Natural killer cell treated with Interleukin-12 subunit alpha and Interleukin-12 subunit beta and Interleukin-15 and Interleukin-18, amount 100 ng/mL, for 72 hours (primary cell): ENCODE measurements around the gene POFUT1. TPM values are rescaled to one million over a fixed set of nuclear protein-coding genes. Genes with fewer than 3 reads are reported as not detected.

Experiments
- ATAC-seq, 2 donors: fragments of 150-1000 bp; cut with Tn5 transposase in 1 of 2; sonication (Bioruptor Pico), chemical (Tn5 transposase) in 1 of 2; 2 replicates each; pipeline ENCODE4 v1.10.0; 2021
- DNase-seq: peaks from one replicate; pipeline ENCODE4 v3.0.0; 2022; ENCODE audit warnings: low spot score
- H3K27ac Mint-ChIP-seq, 2 donors: 1 replicate in 1 of 2; 2 replicates in 1 of 2; pipeline ENCODE4 v1.8.0; 2022; ENCODE audit warnings: mixed read lengths in 2 of 2, mild to moderate bottlenecking in 1 of 2, moderate library complexity in 1 of 2
- H3K27me3 Mint-ChIP-seq, 2 donors: 1 replicate in 1 of 2; 2 replicates in 1 of 2; pipeline ENCODE4 v1.8.0; 2022; ENCODE audit warnings: mixed read lengths in 2 of 2
- H3K36me3 Mint-ChIP-seq: one replicate; pipeline ENCODE4 v1.8.0; 2022; ENCODE audit warnings: mixed read lengths
- H3K4me1 Mint-ChIP-seq, 2 donors: 1 replicate in 1 of 2; 2 replicates in 1 of 2; pipeline ENCODE4 v1.8.0; 2022; ENCODE audit warnings: low read depth in 2 of 2, mixed read lengths in 2 of 2, mild to moderate bottlenecking in 1 of 2
- H3K4me3 Mint-ChIP-seq: one replicate; pipeline ENCODE4 v1.8.0; 2022; ENCODE audit warnings: mixed read lengths
- H3K9me3 Mint-ChIP-seq: 2 replicates; pipeline ENCODE4 v1.8.0; 2022; ENCODE audit warnings: mixed read lengths
- total RNA-seq, 2 donors: library from RNA; stranded (reverse); gene quantifications; one replicate each; pipeline ENCODE4 v1.2.3, GENCODE V29; 2022

Gene POFUT1
- total RNA-seq, 2 donors from 2014 or later = 36.6 to 50.0 TPM

DNA sequence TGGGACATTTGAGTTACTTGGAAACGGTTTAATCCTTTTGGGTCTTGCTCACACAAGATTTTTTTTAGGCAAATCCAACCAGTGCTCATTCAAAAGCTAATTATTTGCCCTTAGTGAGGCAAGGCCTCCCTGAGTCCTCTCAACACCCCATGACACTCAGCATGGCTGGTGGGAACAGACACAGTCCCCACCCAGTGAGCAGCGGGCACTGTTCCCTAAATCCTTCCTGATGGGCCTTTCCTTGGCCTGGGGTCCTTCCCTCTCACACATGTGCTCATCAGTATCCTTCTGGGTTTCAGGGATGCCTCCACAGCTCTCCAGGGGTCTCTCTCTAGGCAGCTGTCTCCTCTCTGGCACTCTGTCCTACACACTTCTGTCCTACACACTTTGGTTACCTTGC is 28.2 kb upstream of the POFUT1 start:
- no peaks in the 10 kb centered on the region for H3K36me3 Mint-ChIP-seq
- H3K9me3 Mint-ChIP-seq = no peaks in the 10 kb centered on the region
- H3K4me1 Mint-ChIP-seq = peaks cover 0 to 3% of the 10 kb centered on the region in 2 donors
- H3K27ac Mint-ChIP-seq = no peak overlapping the region
- no peak for DNase-seq
- no peak for ATAC-seq
- H3K27me3 Mint-ChIP-seq = no peaks in the 10 kb centered on the region
- H3K4me3 Mint-ChIP-seq = no peak overlapping the region

GRCh38 chr20:32179934-32180333 is 27.7 kb upstream of the POFUT1 start:
- DNase-seq (no peak), ATAC-seq (no peak)
- H3K9me3 Mint-ChIP-seq = no peaks in the 10 kb centered on the region
- H3K4me3 Mint-ChIP-seq = no peak overlapping the region
- H3K36me3 Mint-ChIP-seq = no peaks in the 10 kb centered on the region
- peaks cover 0 to 3% of the 10 kb centered on the region in 2 donors for H3K4me1 Mint-ChIP-seq
- no peaks in the 10 kb centered on the region for H3K27me3 Mint-ChIP-seq
- H3K27ac Mint-ChIP-seq = no peak overlapping the region

- Mint-ChIP-seq H3K27me3 (no peaks in the 10 kb centered on the region), H3K36me3 (no peaks in the 10 kb centered on the region), H3K27ac (no peak overlapping the region), H3K4me3 (no peak overlapping the region), H3K4me1 (peaks cover 0 to 3% of the 10 kb centered on the region in 2 donors), H3K9me3 (no peaks in the 10 kb centered on the region)
- DNase-seq = no peak
- ATAC-seq = no peak
Observed at GRCh38 chr20:32181606-32182005, 26.1 kb upstream of the POFUT1 start.

GRCh38 chr20:32183947-32184635 is 23.6 kb upstream of the POFUT1 start:
- peaks cover 4 to 5% of the 10 kb centered on the region in 2 donors for H3K4me1 Mint-ChIP-seq
- H3K27me3 Mint-ChIP-seq = no peaks in the 10 kb centered on the region
- no peak for ATAC-seq
- H3K9me3 Mint-ChIP-seq = no peaks in the 10 kb centered on the region
- H3K27ac Mint-ChIP-seq = no peak overlapping the region
- H3K4me3 Mint-ChIP-seq = no peak overlapping the region
- DNase-seq = no peak
- H3K36me3 Mint-ChIP-seq = no peaks in the 10 kb centered on the region

DNA sequence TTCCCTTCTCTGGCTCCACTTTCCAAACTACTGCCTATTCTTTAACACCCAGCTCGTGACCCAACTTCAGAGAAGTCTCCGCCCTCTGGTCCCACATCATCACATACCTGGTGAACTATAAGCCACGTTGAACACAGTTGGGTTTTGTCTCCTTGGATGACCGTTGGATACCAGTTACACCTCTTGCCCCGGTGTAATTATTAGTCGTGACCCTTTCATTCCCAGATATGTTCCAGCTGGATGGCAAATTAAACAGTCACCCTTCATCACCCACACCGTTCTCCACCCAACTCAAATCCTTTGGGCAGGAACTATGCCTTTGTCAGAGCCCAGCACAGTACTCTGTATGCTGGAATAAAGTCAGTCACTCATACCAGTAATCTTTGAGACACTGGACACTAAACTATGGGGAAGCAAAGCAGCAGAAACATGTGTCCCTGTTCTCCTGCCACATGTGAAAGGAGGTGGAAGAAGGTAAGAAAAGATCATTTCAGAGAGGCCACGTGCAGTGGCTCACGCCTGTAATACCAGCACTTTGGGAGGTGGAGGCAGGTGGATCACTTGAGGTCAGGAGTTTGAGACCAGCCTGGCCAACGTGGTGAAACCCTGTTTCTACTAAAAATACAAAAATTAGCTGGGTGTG is 22.6 kb upstream of the POFUT1 start:
- ATAC-seq = no peak
- no peaks in the 10 kb centered on the region for H3K27me3 Mint-ChIP-seq
- no peak overlapping the region for H3K27ac Mint-ChIP-seq
- H3K4me1 Mint-ChIP-seq = peaks cover 5 to 7% of the 10 kb centered on the region in 2 donors
- no peak overlapping the region for H3K4me3 Mint-ChIP-seq
- no peak for DNase-seq
- H3K9me3 Mint-ChIP-seq = no peaks in the 10 kb centered on the region
- H3K36me3 Mint-ChIP-seq = no peaks in the 10 kb centered on the region

DNA sequence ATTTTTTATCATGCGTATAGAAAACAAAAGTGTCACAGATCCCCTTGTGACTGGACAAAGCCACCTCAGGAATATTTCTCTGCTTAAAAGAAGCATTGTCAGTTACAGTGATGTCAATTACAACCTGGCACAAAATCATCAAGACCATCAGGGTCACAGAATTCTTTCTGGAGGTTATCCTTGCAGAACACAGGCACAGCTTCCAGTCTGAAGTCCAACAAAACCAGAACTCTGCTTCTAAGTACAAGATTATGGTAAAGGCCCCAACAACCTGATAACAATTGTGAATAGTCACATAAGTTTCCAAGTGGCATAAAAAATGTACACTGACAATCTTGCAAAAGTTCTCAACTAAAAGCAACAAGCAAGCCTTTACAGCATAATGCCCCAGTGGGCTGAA is 21.2 kb upstream of the POFUT1 start:
- Mint-ChIP-seq H3K4me3 (no peak overlapping the region), H3K27me3 (no peaks in the 10 kb centered on the region), H3K4me1 (peaks cover 11 to 14% of the 10 kb centered on the region in 2 donors), H3K36me3 (no peaks in the 10 kb centered on the region), H3K27ac (no peak overlapping the region), H3K9me3 (no peaks in the 10 kb centered on the region)
- DNase-seq (no peak), ATAC-seq (no peak)

DNA sequence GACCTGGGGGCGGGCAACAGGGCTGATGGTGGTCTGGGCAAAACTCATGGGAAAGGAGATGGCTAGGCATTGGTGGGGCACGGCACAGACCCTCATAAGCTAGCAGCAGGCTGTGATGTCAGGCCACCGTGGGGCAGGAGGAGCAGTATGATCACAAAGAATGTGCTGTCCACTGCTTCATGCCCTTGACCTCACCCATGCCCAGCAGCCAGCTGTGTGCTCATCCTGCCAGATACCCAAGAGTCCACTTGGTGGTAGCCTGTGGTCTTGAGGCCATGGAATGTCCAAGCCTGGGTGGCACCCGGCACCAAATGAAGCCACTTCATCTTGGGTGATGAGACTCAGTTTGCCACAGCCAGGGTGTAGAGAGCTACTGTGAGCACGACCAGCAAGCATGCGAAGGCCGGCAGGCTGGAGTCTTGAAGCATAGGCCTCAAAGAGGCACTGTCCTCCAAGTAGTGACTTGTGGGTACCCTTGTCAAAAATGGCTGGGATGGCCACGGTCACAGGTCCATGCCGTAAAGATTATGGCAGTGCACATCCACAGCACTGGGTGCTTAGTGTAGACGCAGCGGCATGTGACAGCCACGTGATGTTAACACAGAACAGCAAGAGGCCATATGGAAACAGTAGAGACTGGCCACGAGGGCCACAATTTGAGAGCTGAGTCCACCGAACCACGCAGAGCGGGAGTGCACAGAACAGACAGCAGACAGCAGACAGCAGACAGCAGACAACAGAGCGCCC is 19.1 kb upstream of the POFUT1 start:
- DNase-seq = no peak
- H3K36me3 Mint-ChIP-seq = peaks cover under 1% of the 10 kb centered on the region
- peak overlapping the region; percentile 80 for H3K4me3 Mint-ChIP-seq
- peaks cover 11 to 14% of the 10 kb centered on the region in 2 donors for H3K4me1 Mint-ChIP-seq
- no peaks in the 10 kb centered on the region for H3K27me3 Mint-ChIP-seq
- no peak for ATAC-seq
- peak overlapping the region in 1 of 2 donors; percentile 13 for H3K27ac Mint-ChIP-seq
- H3K9me3 Mint-ChIP-seq = no peaks in the 10 kb centered on the region

DNA sequence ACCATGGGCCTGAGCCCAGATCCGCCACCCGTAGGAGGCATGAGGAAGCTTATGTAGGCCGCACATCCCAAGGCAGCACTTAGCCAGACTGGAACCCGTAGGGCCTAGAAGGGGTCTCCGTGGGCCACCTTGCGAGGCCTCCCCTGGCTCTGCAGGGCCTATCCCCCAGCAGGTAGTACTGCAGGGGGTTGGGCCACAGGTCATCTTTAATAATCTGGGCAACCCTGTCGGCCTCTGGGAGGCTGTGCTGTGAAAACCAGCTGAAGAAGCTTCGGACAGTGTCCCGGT is 18.6 kb upstream of the POFUT1 start:
- Mint-ChIP-seq H3K9me3 (no peaks in the 10 kb centered on the region), H3K4me3 (peak overlapping the region; percentile 80), H3K4me1 (peaks cover 11 to 17% of the 10 kb centered on the region in 2 donors), H3K27ac (peak overlapping the region in 1 of 2 donors; percentile 13), H3K27me3 (no peaks in the 10 kb centered on the region), H3K36me3 (peaks cover 5% of the 10 kb centered on the region)
- ATAC-seq = no peak
- DNase-seq = no peak

- Mint-ChIP-seq H3K4me1 (peaks cover 11 to 19% of the 10 kb centered on the region in 2 donors), H3K36me3 (peaks cover 5% of the 10 kb centered on the region), H3K27me3 (no peaks in the 10 kb centered on the region), H3K9me3 (no peaks in the 10 kb centered on the region), H3K4me3 (peak overlapping the region; percentile 67), H3K27ac (peak overlapping the region; percentile 39 to 47)
- ATAC-seq = peak; percentile 58 to 71
- DNase-seq = peak; percentile 69
Observed at GRCh38 chr20:32189691-32190615, 17.7 kb upstream of the POFUT1 start.

- H3K4me1 Mint-ChIP-seq = peaks cover 11 to 25% of the 10 kb centered on the region in 2 donors
- DNase-seq = no peak
- ATAC-seq = peak in 1 of 2 donors; percentile 25
- peak overlapping the region; percentile 58 for H3K4me3 Mint-ChIP-seq
- peaks cover 11% of the 10 kb centered on the region for H3K36me3 Mint-ChIP-seq
- H3K27me3 Mint-ChIP-seq = no peaks in the 10 kb centered on the region
- H3K27ac Mint-ChIP-seq = peak overlapping the region; percentile 39 to 47
- H3K9me3 Mint-ChIP-seq = no peaks in the 10 kb centered on the region
Observed at GRCh38 chr20:32190616-32191415, 16.9 kb upstream of the POFUT1 start.

- Mint-ChIP-seq H3K36me3 (peaks cover 11% of the 10 kb centered on the region), H3K27me3 (no peaks in the 10 kb centered on the region), H3K4me1 (peaks cover 11 to 25% of the 10 kb centered on the region in 2 donors), H3K4me3 (peak overlapping the region; percentile 58), H3K9me3 (no peaks in the 10 kb centered on the region), H3K27ac (no peak overlapping the region)
- ATAC-seq = no peak
- DNase-seq = no peak
Observed at GRCh38 chr20:32191422-32191821, 16.3 kb upstream of the POFUT1 start.

- Mint-ChIP-seq H3K4me1 (peaks cover 11 to 25% of the 10 kb centered on the region in 2 donors), H3K4me3 (no peak overlapping the region), H3K36me3 (peaks cover 11% of the 10 kb centered on the region), H3K9me3 (no peaks in the 10 kb centered on the region), H3K27ac (no peak overlapping the region), H3K27me3 (no peaks in the 10 kb centered on the region)
- ATAC-seq = no peak
- DNase-seq = no peak
Observed at GRCh38 chr20:32191873-32192272, 15.8 kb upstream of the POFUT1 start.

- Mint-ChIP-seq H3K4me3 (no peak overlapping the region), H3K27me3 (no peaks in the 10 kb centered on the region), H3K4me1 (peaks cover 16 to 25% of the 10 kb centered on the region in 2 donors)
Observed at GRCh38 chr20:32192698-32193097, 15.0 kb upstream of the POFUT1 start.

More at GRCh38 chr20:32192698-32193097, 15.0 kb upstream of the POFUT1 start:
- Mint-ChIP-seq H3K36me3 (peaks cover 14% of the 10 kb centered on the region), H3K27ac (no peak overlapping the region), H3K9me3 (no peaks in the 10 kb centered on the region)
- no peak for ATAC-seq
- DNase-seq = no peak
